Thoracic aorta (tissue), 2 donors: ENCODE results near the gene CCDC92. TPM values are rescaled to one million over a fixed set of nuclear protein-coding genes. Genes with fewer than 3 reads are reported as not detected.

Experiments
- ATAC-seq: fragments of 150-250 bp; one replicate; pipeline ENCODE4 v1.8.0; 2017; ENCODE audit warnings: low read depth; ENCODE audit not compliant: insufficient number of reproducible peaks, low FRiP score
- DNase-seq: peaks from one replicate; pipeline ENCODE4 v3.0.0-alpha.2; 2020; ENCODE audit warnings: low spot score
- H3K27ac ChIP-seq, 2 donors: fragments of 200-600 bp; sonication (generic); 1 replicate in 1 of 2; 2 replicates in 1 of 2; pipeline ENCODE4 v1.5.1; 2016; ENCODE audit warnings: mild to moderate bottlenecking in 2 of 2, moderate library complexity in 2 of 2
- H3K27me3 ChIP-seq: fragments of 200-600 bp; sonication (generic); replicated peaks from 2 replicates; pipeline ENCODE4 v1.6.0; 2016; ENCODE audit warnings: mild to moderate bottlenecking; ENCODE audit not compliant: insufficient read depth
- H3K36me3 ChIP-seq: fragments of 200-600 bp; sonication (generic); one replicate; pipeline ENCODE4 v1.5.1; 2016
- H3K4me1 ChIP-seq, 2 donors: fragments of 200-600 bp; sonication (generic); 1 replicate in 1 of 2; 2 replicates in 1 of 2; pipeline versions ENCODE4 v1.5.1 to v1.6.0; 2016; ENCODE audit warnings: low read depth in 2 of 2, mild to moderate bottlenecking in 1 of 2; ENCODE audit not compliant: control insufficient read depth in 1 of 2
- H3K4me3 ChIP-seq: fragments of 200-600 bp; sonication (generic); 2 replicates; pipeline ENCODE4 v1.5.1; 2016; ENCODE audit warnings: mild to moderate bottlenecking
- H3K9me3 ChIP-seq: fragments of 200-600 bp; sonication (generic); 2 replicates; pipeline ENCODE4 v1.5.1; 2016
- CTCF ChIP-seq: fragments of 200-600 bp; sonication (generic); IDR thresholded peaks from one replicate; pipeline ENCODE4 v1.5.1; 2019; ENCODE audit warnings: antibody characterized with exemption
- total RNA-seq, 2 donors: library from RNA; depleted of rRNA; stranded (reverse); fragments of >200 nt; gene quantifications; one replicate each; pipeline versions ENCODE4 v1.1.0 to v1.2.3, GENCODE V29; 2016

Gene CCDC92
- total RNA-seq: 10 to 100 TPM; 34.4 to 58.9 TPM

GRCh38 chr12:123972457-123973401 lies at the start of gene CCDC92, which contains the start of gene ZNF664:
TSS of gene CCDC92 (minus strand) at chr12:123972831. CDS start at chr12:123944305, 28,526 bp downstream.
TSS of gene ZNF664 (plus strand) at chr12:123973215. CDS start at chr12:124012145, 38,930 bp downstream.
- TF ChIP-seq CTCF: no peak
- Histone ChIP-seq H3K36me3 (peaks cover 4% of the 10 kb centered on the region), H3K4me3 (peak within 1 kb of the TSS; percentile 98), H3K9me3 (no peaks in the 10 kb centered on the region), H3K27me3 (no peaks in the 10 kb centered on the region), H3K4me1 (peaks cover 26 to 37% of the 10 kb centered on the region in 2 donors), H3K27ac (peak within 1 kb of the TSS; percentile 93 to 97)
- DNase-seq: peak; percentile 62
- ATAC-seq: peak; percentile 73

GRCh38 chr12:124022161-124022560 lies 49.5 kb upstream of the CCDC92 start:
- no peak overlapping the region for H3K4me3 ChIP-seq
- H3K27me3 ChIP-seq: no peaks in the 10 kb centered on the region
- peaks cover 4 to 33% of the 10 kb centered on the region in 2 donors for H3K4me1 ChIP-seq
- DNase-seq (no peak), ATAC-seq (no peak)
- no peaks in the 10 kb centered on the region for H3K9me3 ChIP-seq
- no peak overlapping the region for H3K27ac ChIP-seq
- no peaks in the 10 kb centered on the region for H3K36me3 ChIP-seq
- TF ChIP-seq CTCF: no peak

- no peaks in the 10 kb centered on the region for H3K9me3 ChIP-seq
Measured at GRCh38 chr12:124021007-124021406, 48.4 kb upstream of the CCDC92 start.

GRCh38 chr12:124020514-124020949 lies 47.9 kb upstream of the CCDC92 start:
- Histone ChIP-seq H3K4me3 (no peak overlapping the region), H3K4me1 (peaks cover 4 to 21% of the 10 kb centered on the region in 2 donors), H3K27ac (no peak overlapping the region), H3K9me3 (no peaks in the 10 kb centered on the region), H3K27me3 (no peaks in the 10 kb centered on the region), H3K36me3 (no peaks in the 10 kb centered on the region)
- no peak for DNase-seq
- ATAC-seq: no peak
- TF ChIP-seq CTCF: no peak

More at GRCh38 chr12:124021007-124021406, 48.4 kb upstream of the CCDC92 start:
- no peaks in the 10 kb centered on the region for H3K36me3 ChIP-seq
- no peak overlapping the region for H3K27ac ChIP-seq
- peaks cover 4 to 21% of the 10 kb centered on the region in 2 donors for H3K4me1 ChIP-seq
- no peak for TF ChIP-seq CTCF
- DNase-seq (no peak), ATAC-seq (no peak)
- H3K4me3 ChIP-seq: no peak overlapping the region
- no peaks in the 10 kb centered on the region for H3K27me3 ChIP-seq

- no peaks in the 10 kb centered on the region for H3K9me3 ChIP-seq
- H3K27me3 ChIP-seq: no peaks in the 10 kb centered on the region
- no peak overlapping the region for H3K4me3 ChIP-seq
- no peak for TF ChIP-seq CTCF
- H3K27ac ChIP-seq: no peak overlapping the region
- DNase-seq (no peak), ATAC-seq (no peak)
- peaks cover 0 to 11% of the 10 kb centered on the region in 2 donors for H3K4me1 ChIP-seq
- H3K36me3 ChIP-seq: no peaks in the 10 kb centered on the region
Measured at GRCh38 chr12:124019115-124019514, 46.5 kb upstream of the CCDC92 start.
